OCI-LY7 (cell line): ENCODE data around the gene WNT6. TPM values are rescaled to one million over a fixed set of nuclear protein-coding genes. Genes with fewer than 3 reads are reported as not detected.

Source experiments
- BruUV-seq: library from RNA; stranded (reverse); fragments of 400-500 nt; replicated peaks from 2 replicates; lab custom pipeline; 2021; lab: Mats Ljungman, UMichigan
- CTCF ChIA-PET: fragments of 300-600 bp; sonication (Branson Sonifier 250); formaldehyde crosslinking; loops from one replicate; lab custom pipeline; 2022; ENCODE audit warnings: antibody characterized with exemption; ENCODE audit not compliant: unreplicated experiment; lab: Charles Lee
- POLR2A ChIA-PET: fragments of 300-600 bp; sonication (Branson Sonifier 250); formaldehyde crosslinking; loops from one replicate; lab custom pipeline; 2022; ENCODE audit warnings: antibody characterized with exemption; lab: Charles Lee
- DNase-seq: peaks from one replicate; pipeline ENCODE4 v3.0.0-alpha.2; 2015; ENCODE audit warnings: low spot score
- H2AFZ ChIP-seq: fragments of 200-600 bp; sonication (generic), shearing (Covaris generic); 2 replicates; pipeline ENCODE4 v1.6.1; 2014; ENCODE audit warnings: mild to moderate bottlenecking, antibody characterized with exemption, low read length, moderate library complexity
- H3K27ac ChIP-seq: fragments of 200-600 bp; sonication (generic); 2 replicates; pipeline ENCODE4 v1.5.1; 2014; ENCODE audit warnings: mixed run types, low read depth, mild to moderate bottlenecking, moderate library complexity, low read length, inconsistent platforms; ENCODE audit not compliant: poor library complexity, severe bottlenecking
- H3K36me3 ChIP-seq: fragments of 200-600 bp; sonication (generic); 2 replicates; pipeline ENCODE4 v1.6.1; 2014; ENCODE audit warnings: mild to moderate bottlenecking, antibody characterized with exemption, low read length, moderate library complexity, mixed read lengths; ENCODE audit not compliant: insufficient read depth
- H3K4me1 ChIP-seq: fragments of 200-600 bp; sonication (generic); 2 replicates; pipeline ENCODE4 v1.5.1; 2014; ENCODE audit warnings: mild to moderate bottlenecking, low read length; ENCODE audit not compliant: insufficient read depth, poor library complexity, severe bottlenecking
- H3K4me2 ChIP-seq: fragments of 200-600 bp; sonication (generic); 2 replicates; pipeline ENCODE4 v1.6.1; 2014; ENCODE audit warnings: mild to moderate bottlenecking, low read length
- H3K4me3 ChIP-seq: fragments of 200-600 bp; sonication (generic); 2 replicates; pipeline ENCODE4 v1.5.1; 2014; ENCODE audit warnings: mild to moderate bottlenecking, low read depth, low read length; ENCODE audit not compliant: poor library complexity, severe bottlenecking
- H3K79me2 ChIP-seq: fragments of 200-600 bp; sonication (generic); 2 replicates; pipeline ENCODE4 v1.6.1; 2016; ENCODE audit warnings: low read depth, mild to moderate bottlenecking, low read length, moderate library complexity, mixed read lengths; ENCODE audit not compliant: insufficient read depth
- H3K9me2 ChIP-seq: fragments of 200-600 bp; sonication (generic); 2 replicates; pipeline ENCODE4 v1.6.1; 2016; ENCODE audit warnings: mild to moderate bottlenecking, low read length, mixed read lengths; ENCODE audit not compliant: insufficient read depth
- H3K9me3 ChIP-seq: fragments of 200-600 bp; sonication (generic); 2 replicates; pipeline ENCODE4 v1.6.1; 2014; ENCODE audit warnings: mild to moderate bottlenecking, mixed run types, low read length, mixed read lengths
- H4K20me1 ChIP-seq: fragments of 200-600 bp; sonication (generic); 2 replicates; pipeline ENCODE4 v1.6.1; 2014; ENCODE audit warnings: mild to moderate bottlenecking, antibody characterized with exemption, low read length, moderate library complexity, mixed read lengths; ENCODE audit not compliant: insufficient read depth
- EZH2phosphoT487 ChIP-seq: fragments of 200-600 bp; sonication (generic); IDR thresholded peaks from 2 replicates; pipeline ENCODE4 v1.6.1; 2018; ENCODE audit warnings: low read depth, borderline replicate concordance, mild to moderate bottlenecking, mixed run types, antibody characterized with exemption, low read length, moderate library complexity, mixed read lengths
- intact Hi-C: fragments of 100-400 bp; cut with micrococcal nuclease; formaldehyde crosslinking; loops from one replicate; pipeline ENCODE4 v1.10.0; 2022; ENCODE audit not compliant: unreplicated experiment
- total RNA-seq, 2 experiments: library from RNA; depleted of rRNA in 1 of 2; stranded (reverse); fragments of >200 nt in 1 of 2; shearing (Covaris generic) in 1 of 2; gene quantifications; 2 replicates each; pipeline ENCODE4 v1.2.3, GENCODE V29; 2014 to 2022
- TF ChIP-seq, protein P1 (sequence below): fragments of 200-600 bp; sonication (generic); conservative IDR thresholded peaks from 2 replicates; pipeline ENCODE4 v1.5.1; 2014; ENCODE audit warnings: mild to moderate bottlenecking, antibody characterized with exemption, low read length, moderate library complexity, mixed read lengths

Gene WNT6
- total RNA-seq, 2 experiments from 2014 or later, result 0.74 TPM; not detected in 1

DNA sequence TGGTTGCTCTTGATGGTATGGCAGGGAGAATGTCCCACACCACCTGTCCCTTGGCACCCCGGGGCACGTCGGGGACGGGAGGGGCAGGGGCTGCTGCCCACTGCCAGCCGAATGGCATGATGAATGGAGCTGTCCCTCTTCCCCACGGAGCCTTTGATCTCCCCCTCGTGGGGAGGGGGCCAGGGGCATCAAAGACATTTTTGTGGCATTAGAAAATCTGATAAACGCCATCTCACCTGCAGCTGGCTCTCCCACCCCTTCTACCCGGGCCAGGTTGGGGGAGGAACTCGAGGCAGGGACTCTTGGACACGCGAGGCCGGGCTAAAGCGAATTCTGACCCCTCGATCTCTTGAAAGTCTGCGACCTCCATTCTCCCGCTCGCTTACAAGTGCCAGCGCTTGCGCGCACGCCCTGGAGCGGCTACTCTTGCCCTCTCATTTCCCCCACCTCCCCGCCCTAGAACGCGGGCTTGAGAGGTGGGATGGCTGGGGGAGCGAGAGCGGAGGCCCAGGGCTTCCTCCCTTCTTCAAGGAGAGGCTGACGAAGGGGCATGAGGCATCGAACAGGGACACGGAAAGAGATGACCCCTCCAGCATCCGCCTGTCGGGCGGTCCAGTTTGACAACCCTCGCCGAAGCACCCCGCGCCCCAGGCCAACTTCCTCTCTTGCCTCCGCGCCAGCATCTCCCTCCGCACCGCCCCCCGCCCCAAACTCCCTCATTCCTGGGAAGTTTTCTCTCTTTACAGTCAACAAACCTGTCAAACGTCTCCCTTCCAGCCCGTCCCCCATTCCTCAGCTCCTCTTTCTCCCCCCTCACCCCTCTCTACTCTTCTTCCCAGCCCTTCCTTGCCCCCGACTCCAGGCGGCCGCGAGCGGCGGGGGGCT is 692 bp upstream of the WNT6 start:
- no peaks in the 10 kb centered on the region for H4K20me1 ChIP-seq
- no peak overlapping the region for H3K27ac ChIP-seq
- BruUV-seq, result no TSS peak
- intact Hi-C loops, result no loop called here
- ChIA-PET CTCF (no interaction called here), POLR2A (interaction anchor here (0.6 kb wide), 1 partner anchor 81 kb away, joined by 3 read pairs; no protein-coding TSS in a partner anchor)
- H3K9me3 ChIP-seq, result no peaks in the 10 kb centered on the region
- no peaks in the 10 kb centered on the region for H3K9me2 ChIP-seq
- no peak for TF ChIP-seq EZH2phosphoT487
- TF ChIP-seq, protein P1, sequence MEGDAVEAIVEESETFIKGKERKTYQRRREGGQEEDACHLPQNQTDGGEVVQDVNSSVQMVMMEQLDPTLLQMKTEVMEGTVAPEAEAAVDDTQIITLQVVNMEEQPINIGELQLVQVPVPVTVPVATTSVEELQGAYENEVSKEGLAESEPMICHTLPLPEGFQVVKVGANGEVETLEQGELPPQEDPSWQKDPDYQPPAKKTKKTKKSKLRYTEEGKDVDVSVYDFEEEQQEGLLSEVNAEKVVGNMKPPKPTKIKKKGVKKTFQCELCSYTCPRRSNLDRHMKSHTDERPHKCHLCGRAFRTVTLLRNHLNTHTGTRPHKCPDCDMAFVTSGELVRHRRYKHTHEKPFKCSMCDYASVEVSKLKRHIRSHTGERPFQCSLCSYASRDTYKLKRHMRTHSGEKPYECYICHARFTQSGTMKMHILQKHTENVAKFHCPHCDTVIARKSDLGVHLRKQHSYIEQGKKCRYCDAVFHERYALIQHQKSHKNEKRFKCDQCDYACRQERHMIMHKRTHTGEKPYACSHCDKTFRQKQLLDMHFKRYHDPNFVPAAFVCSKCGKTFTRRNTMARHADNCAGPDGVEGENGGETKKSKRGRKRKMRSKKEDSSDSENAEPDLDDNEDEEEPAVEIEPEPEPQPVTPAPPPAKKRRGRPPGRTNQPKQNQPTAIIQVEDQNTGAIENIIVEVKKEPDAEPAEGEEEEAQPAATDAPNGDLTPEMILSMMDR, result no peak
- H3K36me3 ChIP-seq, result no peaks in the 10 kb centered on the region
- no peak for DNase-seq
- no peak overlapping the region for H2AFZ ChIP-seq
- H3K4me1 ChIP-seq, result no peaks in the 10 kb centered on the region
- no peak overlapping the region for H3K4me3 ChIP-seq
- H3K79me2 ChIP-seq, result no peaks in the 10 kb centered on the region
- H3K4me2 ChIP-seq, result no peak overlapping the region

DNA sequence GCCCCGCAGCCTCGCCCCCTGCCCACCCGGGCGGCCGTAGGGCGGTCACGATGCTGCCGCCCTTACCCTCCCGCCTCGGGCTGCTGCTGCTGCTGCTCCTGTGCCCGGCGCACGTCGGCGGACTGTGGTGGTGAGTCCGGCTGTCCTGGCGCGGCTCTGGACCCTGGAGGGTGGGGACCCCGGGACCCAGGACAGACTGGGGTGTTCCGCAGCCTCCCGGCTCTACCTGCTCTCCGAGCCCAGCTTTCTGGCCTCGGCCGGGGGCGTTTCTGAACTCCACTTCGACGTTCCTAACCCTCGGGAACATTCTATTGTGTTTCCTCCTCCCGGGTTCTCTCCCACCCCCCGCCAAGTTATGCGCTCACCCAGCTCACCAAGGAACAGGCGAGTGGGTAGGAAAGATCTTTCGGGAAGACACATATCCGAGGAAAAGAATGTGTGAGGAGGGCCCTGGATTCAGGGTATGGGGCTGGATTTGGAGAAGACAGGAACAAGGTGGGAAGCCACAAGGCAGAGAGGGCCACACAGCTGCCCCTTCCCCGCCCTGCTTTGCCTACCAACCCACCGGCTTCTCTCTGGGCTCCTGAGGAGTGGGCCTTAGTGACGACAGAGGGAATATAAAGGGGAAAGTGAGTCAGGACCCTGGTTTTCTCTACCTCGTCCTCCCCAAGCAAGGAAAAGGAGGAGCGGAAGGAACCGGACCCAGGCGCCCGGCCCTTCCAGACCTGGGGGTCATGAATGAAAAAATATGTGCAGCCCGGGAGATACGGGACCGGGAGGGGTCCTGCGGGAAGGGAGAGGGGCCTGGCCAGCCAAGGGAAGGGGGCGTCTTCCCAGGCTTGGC is 605 bp downstream of the WNT6 start:
- Histone ChIP-seq H4K20me1 (no peaks in the 10 kb centered on the region), H3K4me1 (no peaks in the 10 kb centered on the region), H3K79me2 (no peaks in the 10 kb centered on the region), H3K4me2 (peak overlapping the region; percentile 46), H3K36me3 (no peaks in the 10 kb centered on the region), H3K4me3 (peak overlapping the region; percentile 8), H3K27ac (no peak overlapping the region), H3K9me2 (no peaks in the 10 kb centered on the region), H3K9me3 (no peaks in the 10 kb centered on the region), H2AFZ (no peak overlapping the region)
- ChIA-PET POLR2A (no interaction called here), CTCF (interaction anchor here (0.6 kb wide), 1 partner anchor 37 kb away, joined by 8 read pairs; no protein-coding TSS in a partner anchor)
- DNase-seq, result no peak
- no peak for TF ChIP-seq EZH2phosphoT487
- TF ChIP-seq, protein P1, result no peak
- BruUV-seq, result no TSS peak
- intact Hi-C loops, result no loop called here
